Head of caudate nucleus (tissue), 42 donors: ENCODE data around the gene PCNX2.
"Not testable (repeated sequence)": the region's sequence is repeated elsewhere in the genome, so short reads cannot be mapped to it uniquely, and the experiment has no call there.

Experiments
- DNase-seq, 42 donors: peaks; one replicate each; pipeline versions ENCODE4 v3.0.0 to v3.0.0-alpha.2; 2020 to 2021; ENCODE audit warnings: mixed read lengths in 7 of 42
- intact Hi-C: fragments of 100-400 bp; cut with DNase I; formaldehyde crosslinking; loops from one replicate; pipeline ENCODE4 v1.15.0; 2022

Gene PCNX2

GRCh38 chr1:233006108-233006507, 289.4 kb downstream of the PCNX2 start:
- DNase-seq = no peak
- intact Hi-C loops = no loop called here

GRCh38 chr1:233005703-233006102, 289.8 kb downstream of the PCNX2 start:
- no peak for DNase-seq
- intact Hi-C loops = no loop called here

- intact Hi-C loops = no loop called here
- DNase-seq = no peak
These were observed 290.4 kb downstream of the PCNX2 start for GRCh38 chr1:233005156-233005555.

- intact Hi-C loops = no loop called here
- no peak for DNase-seq
These were observed 291.1 kb downstream of the PCNX2 start for GRCh38 chr1:233004451-233004850.

GRCh38 chr1:233003638-233004037, 291.9 kb downstream of the PCNX2 start:
- DNase-seq, intact Hi-C loops: not testable (repeated sequence)

- intact Hi-C loops = no loop called here
- DNase-seq = no peak
These were observed 295.4 kb downstream of the PCNX2 start for GRCh38 chr1:232999956-233000625.

GRCh38 chr1:232998646-232999045, 296.9 kb downstream of the PCNX2 start:
- DNase-seq = no peak
- intact Hi-C loops = no loop called here

- intact Hi-C loops = no loop called here
- DNase-seq = no peak
These were observed 297.4 kb downstream of the PCNX2 start for GRCh38 chr1:232998138-232998537.

- DNase-seq = no peak
- intact Hi-C loops = no loop called here
These were observed 299.4 kb downstream of the PCNX2 start for GRCh38 chr1:232996143-232996542.

GRCh38 chr1:232995189-232995588, 300.3 kb downstream of the PCNX2 start:
- DNase-seq = no peak
- intact Hi-C loops = no loop called here

- no peak for DNase-seq
- intact Hi-C loops = no loop called here
These were observed 302.0 kb downstream of the PCNX2 start for GRCh38 chr1:232993555-232993954.

GRCh38 chr1:232992227-232992626, 303.3 kb downstream of the PCNX2 start:
- intact Hi-C loops = no loop called here

GRCh38 chr1:232991238-232991637, 304.3 kb downstream of the PCNX2 start:
- no peak for DNase-seq

More at GRCh38 chr1:232992227-232992626, 303.3 kb downstream of the PCNX2 start:
- no peak for DNase-seq

GRCh38 chr1:232990176-232991128, 305.1 kb downstream of the PCNX2 start:
- no peak for DNase-seq
- intact Hi-C loops = no loop called here

More at GRCh38 chr1:232991238-232991637, 304.3 kb downstream of the PCNX2 start:
- intact Hi-C loops = no loop called here

GRCh38 chr1:232988572-232989040, 306.9 kb downstream of the PCNX2 start:
- peak in 39 of 42 donors; percentile 27 to 89 (median 63) for DNase-seq
- intact Hi-C loops = no loop called here

- intact Hi-C loops = no loop called here
- DNase-seq = peak in 1 of 42 donors; percentile 31
These were observed 307.8 kb downstream of the PCNX2 start for GRCh38 chr1:232987774-232988140.

GRCh38 chr1:232987046-232987773, 308.3 kb downstream of the PCNX2 start:
- peak in 2 of 42 donors; percentile 2 to 14 for DNase-seq
- intact Hi-C loops = no loop called here

GRCh38 chr1:232986527-232986922, 309.0 kb downstream of the PCNX2 start:
- intact Hi-C loops = no loop called here

GRCh38 chr1:232985882-232986526, 309.5 kb downstream of the PCNX2 start:
- intact Hi-C loops = no loop called here
- peak in 1 of 42 donors; percentile 35 for DNase-seq

More at GRCh38 chr1:232986527-232986922, 309.0 kb downstream of the PCNX2 start:
- DNase-seq = peak in 1 of 42 donors; percentile 7
